ENCODE measurements around the gene RELL2.

The RELL2 gene

DNA sequence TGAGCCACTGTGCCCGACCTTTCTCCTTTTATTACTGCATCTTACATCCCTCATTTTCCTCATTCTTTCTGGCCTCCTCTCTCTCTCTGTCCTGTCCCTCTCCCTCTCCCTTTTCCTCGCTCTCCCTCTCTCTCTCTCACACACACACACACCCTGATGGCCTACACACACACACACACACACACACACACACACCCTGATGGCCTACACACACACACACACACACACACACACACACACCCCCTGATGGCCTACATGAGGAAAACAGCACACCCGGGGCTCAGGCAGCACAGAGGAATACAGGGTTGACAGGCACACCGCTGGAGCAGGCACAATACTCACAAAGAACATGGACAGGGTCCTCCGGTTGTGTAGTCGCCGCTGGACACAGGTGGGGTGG, 18.2 kb downstream of the RELL2 start:
- no peak overlapping the region for H3K4me3 ChIP-seq
- H3K4me2 ChIP-seq = no peak overlapping the region
- no peaks in the 10 kb centered on the region for H4K20me1 ChIP-seq
- peaks cover 23% of the 10 kb centered on the region for H3K4me1 ChIP-seq
- H3K36me3 ChIP-seq = 0 out of 2 replicates have a peak, but pooled peaks cover 5% of the 10 kb centered on the region
- no peak for TF ChIP-seq Cebpa-rat (IDR thresholded peaks at IDR 0.05)
- H3K9me3 ChIP-seq = no peaks in the 10 kb centered on the region
- H3K9ac ChIP-seq = no peak overlapping the region
- H3K27ac ChIP-seq = no peak overlapping the region
- no peaks in the 10 kb centered on the region for H3K27me3 ChIP-seq

- H3K4me1 ChIP-seq = peaks cover 13% of the 10 kb centered on the region
- H3K27ac ChIP-seq = no peak overlapping the region
- no peaks in the 10 kb centered on the region for H3K27me3 ChIP-seq
- no peak for TF ChIP-seq Cebpa-rat (IDR thresholded peaks at IDR 0.05)
- 0 out of 2 replicates have a peak, but pooled peaks cover 5% of the 10 kb centered on the region for H3K36me3 ChIP-seq
- no peaks in the 10 kb centered on the region for H4K20me1 ChIP-seq
- H3K4me3 ChIP-seq = no peak overlapping the region
- H3K9me3 ChIP-seq = no peaks in the 10 kb centered on the region
- H3K4me2 ChIP-seq = no peak overlapping the region
- H3K9ac ChIP-seq = no peak overlapping the region
These were observed 19.6 kb downstream of the RELL2 start for GRCh38 chr5:141656396-141656795.

- Histone ChIP-seq H3K4me2 (no peak overlapping the region), H3K4me3 (no peak overlapping the region), H3K4me1 (peaks cover 5% of the 10 kb centered on the region; the same call in 1 of the 2 replicates), H3K27me3 (no peaks in the 10 kb centered on the region), H4K20me1 (no peaks in the 10 kb centered on the region), H3K36me3 (0 out of 2 replicates have a peak, but pooled peaks cover 5% of the 10 kb centered on the region), H3K9ac (no peak overlapping the region), H3K27ac (no peak overlapping the region), H3K9me3 (no peaks in the 10 kb centered on the region)
- TF ChIP-seq Cebpa-rat (IDR thresholded peaks at IDR 0.05) = no peak
These were observed 20.6 kb downstream of the RELL2 start for GRCh38 chr5:141657404-141657803.

- Histone ChIP-seq H3K27me3 (no peaks in the 10 kb centered on the region), H4K20me1 (no peaks in the 10 kb centered on the region), H3K4me1 (peaks cover 5% of the 10 kb centered on the region; the same call in 1 of the 2 replicates), H3K27ac (no peak overlapping the region), H3K9ac (no peak overlapping the region), H3K4me3 (no peak overlapping the region), H3K9me3 (no peaks in the 10 kb centered on the region), H3K36me3 (0 out of 2 replicates have a peak, but pooled peaks cover 5% of the 10 kb centered on the region), H3K4me2 (no peak overlapping the region)
- TF ChIP-seq Cebpa-rat (IDR thresholded peaks at IDR 0.05) = no peak
These were observed 21.2 kb downstream of the RELL2 start for GRCh38 chr5:141657937-141658545.

- Histone ChIP-seq H3K27ac (no peak overlapping the region), H3K9ac (no peak overlapping the region), H3K27me3 (no peaks in the 10 kb centered on the region), H3K4me3 (no peak overlapping the region), H3K9me3 (no peaks in the 10 kb centered on the region), H4K20me1 (no peaks in the 10 kb centered on the region), H3K36me3 (no peaks in the 10 kb centered on the region), H3K4me1 (peaks cover 7% of the 10 kb centered on the region; the same call in 1 of the 2 replicates), H3K4me2 (no peak overlapping the region)
- TF ChIP-seq Cebpa-rat (IDR thresholded peaks at IDR 0.05) = no peak
These were observed 25.2 kb downstream of the RELL2 start for GRCh38 chr5:141662028-141662427.

- Histone ChIP-seq H3K27ac (no peak overlapping the region), H3K9me3 (no peaks in the 10 kb centered on the region), H3K4me1 (peaks cover 4% of the 10 kb centered on the region; the same call in 1 of the 2 replicates), H3K4me3 (no peak overlapping the region), H4K20me1 (no peaks in the 10 kb centered on the region), H3K36me3 (no peaks in the 10 kb centered on the region), H3K27me3 (no peaks in the 10 kb centered on the region), H3K4me2 (no peak overlapping the region), H3K9ac (no peak overlapping the region)
- TF ChIP-seq Cebpa-rat (IDR thresholded peaks at IDR 0.05) = no peak
These were observed 26.7 kb downstream of the RELL2 start for GRCh38 chr5:141663506-141663905.

- H3K9ac ChIP-seq = no peak overlapping the region
- H3K36me3 ChIP-seq = no peaks in the 10 kb centered on the region
- no peak overlapping the region for H3K4me3 ChIP-seq
- peaks cover 4% of the 10 kb centered on the region; the same call in 1 of the 2 replicates for H3K4me1 ChIP-seq
- no peaks in the 10 kb centered on the region for H3K9me3 ChIP-seq
- no peaks in the 10 kb centered on the region for H3K27me3 ChIP-seq
- H4K20me1 ChIP-seq = no peaks in the 10 kb centered on the region
- no peak overlapping the region for H3K27ac ChIP-seq
- peak overlapping the region; percentile 28; the same call in 1 of the 2 replicates for H3K4me2 ChIP-seq
- TF ChIP-seq Cebpa-rat (IDR thresholded peaks at IDR 0.05) = no peak
These were observed 28.1 kb downstream of the RELL2 start for GRCh38 chr5:141664733-141665461.

- no peak overlapping the region for H3K27ac ChIP-seq
- no peak for TF ChIP-seq Cebpa-rat (IDR thresholded peaks at IDR 0.05)
- no peaks in the 10 kb centered on the region for H4K20me1 ChIP-seq
- no peak overlapping the region for H3K9ac ChIP-seq
- no peaks in the 10 kb centered on the region for H3K36me3 ChIP-seq
- H3K27me3 ChIP-seq = no peaks in the 10 kb centered on the region
- peaks cover 4% of the 10 kb centered on the region; the same call in 1 of the 2 replicates for H3K4me1 ChIP-seq
- H3K4me3 ChIP-seq = no peak overlapping the region
- H3K9me3 ChIP-seq = no peaks in the 10 kb centered on the region
- H3K4me2 ChIP-seq = no peak overlapping the region
These were observed 29.5 kb downstream of the RELL2 start for GRCh38 chr5:141665995-141666940.

DNA sequence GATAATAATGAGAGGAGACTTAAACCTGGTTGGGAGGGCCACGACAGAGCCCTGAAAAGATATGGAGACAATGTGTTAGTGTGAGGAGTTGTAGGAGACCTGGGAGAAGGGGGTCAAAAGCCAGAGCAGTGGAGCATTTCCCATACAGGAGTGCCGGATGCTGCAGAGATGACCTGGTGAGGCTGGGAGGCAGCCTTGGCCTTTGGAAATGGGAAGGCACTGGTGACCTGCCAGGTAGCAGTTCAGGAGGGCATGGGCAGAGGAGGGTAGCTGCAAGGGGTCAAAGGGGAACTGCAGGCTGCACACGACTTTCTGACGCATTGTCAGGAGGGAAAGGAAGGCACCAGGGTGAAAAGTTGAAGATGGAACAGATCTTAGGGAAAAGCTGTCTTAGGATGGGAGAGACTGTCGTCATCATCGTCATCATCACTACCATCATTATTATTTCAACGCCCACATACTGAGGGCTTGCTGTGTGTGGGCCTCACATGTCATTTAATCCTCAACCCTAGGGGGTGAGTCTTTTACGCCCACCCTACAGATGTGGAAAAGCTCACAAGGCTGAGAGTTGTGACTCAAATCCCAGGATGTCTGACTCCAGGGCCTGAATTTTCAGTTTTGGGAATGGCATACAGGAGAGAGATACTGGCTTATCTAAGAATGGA, 31.9 kb downstream of the RELL2 start:
- no peak for TF ChIP-seq Cebpa-rat (IDR thresholded peaks at IDR 0.05)
- no peak overlapping the region for H3K4me3 ChIP-seq
- no peaks in the 10 kb centered on the region for H3K27me3 ChIP-seq
- no peak overlapping the region for H3K4me2 ChIP-seq
- H3K9me3 ChIP-seq = no peaks in the 10 kb centered on the region
- peaks cover 12% of the 10 kb centered on the region; the same call in 1 of the 2 replicates for H3K4me1 ChIP-seq
- H3K27ac ChIP-seq = no peak overlapping the region
- H4K20me1 ChIP-seq = no peaks in the 10 kb centered on the region
- peak overlapping the region; percentile 22; the same call in 1 of the 2 replicates for H3K9ac ChIP-seq
- H3K36me3 ChIP-seq = no peaks in the 10 kb centered on the region

Measured in BLaER1 (cell line).